Left ventricle myocardium inferior (tissue), 1 donor: ENCODE data around the gene TMEM147. TPM values are rescaled to one million over a fixed set of nuclear protein-coding genes. Genes with fewer than 3 reads are reported as not detected.

ENCODE experiments used
- DNase-seq: peaks from one replicate; pipeline ENCODE4 v3.0.0-alpha.2; 2020
- H3K27ac ChIP-seq: fragments of 200-600 bp; replicated peaks from 2 replicates; pipeline ENCODE4 v1.8.0; 2021
- H3K27me3 ChIP-seq: fragments of 200-600 bp; 2 replicates; pipeline ENCODE4 v1.8.0; 2021; ENCODE audit warnings: low read depth
- H3K36me3 ChIP-seq: fragments of 200-600 bp; 2 replicates; pipeline ENCODE4 v1.8.0; 2021
- H3K4me1 ChIP-seq: fragments of 200-600 bp; 2 replicates; pipeline ENCODE4 v1.8.0; 2021
- H3K4me3 ChIP-seq: fragments of 200-600 bp; 2 replicates; pipeline ENCODE4 v1.8.0; 2021; ENCODE audit warnings: mild to moderate bottlenecking, moderate library complexity
- H3K9me3 ChIP-seq: fragments of 200-600 bp; replicated peaks from 2 replicates; pipeline ENCODE4 v1.8.0; 2021
- CTCF ChIP-seq: fragments of 200-600 bp; IDR thresholded peaks from 2 replicates; pipeline ENCODE4 v1.8.0; 2021; ENCODE audit warnings: antibody characterized with exemption, mild to moderate bottlenecking, borderline replicate concordance
- intact Hi-C: fragments of 100-400 bp; cut with micrococcal nuclease; formaldehyde crosslinking; loops from one replicate; pipeline ENCODE4 v1.11.0; 2022
- total RNA-seq: library from RNA; stranded (reverse); fragmentation: NEBNext Ultra II Directional; extraction: Animal tissue kit (Norgen Biotek cat#: 25700); gene quantifications from one replicate; pipeline ENCODE4 v1.2.1, GENCODE V29; 2021
- donor health status: DM: no; HTN: yes; CAD: no; lungs with severe emphysema.

The TMEM147 gene
- total RNA-seq, 1 donor from 2014 or later = 84.3 TPM

GRCh38 chr19:35534803-35535480 lies 10.5 kb upstream of the TMEM147 start:
- Histone ChIP-seq H3K9me3 (no peaks in the 10 kb centered on the region), H3K4me1 (peaks cover 10% of the 10 kb centered on the region), H3K27ac (no peak overlapping the region), H3K36me3 (no peaks in the 10 kb centered on the region), H3K27me3 (peaks cover 55% of the 10 kb centered on the region), H3K4me3 (no peak overlapping the region)
- TF ChIP-seq CTCF = no peak
- DNase-seq = no peak
- intact Hi-C loops = no loop called here

GRCh38 chr19:35539314-35539713 lies 6.1 kb upstream of the TMEM147 start:
- Histone ChIP-seq H3K9me3 (no peaks in the 10 kb centered on the region), H3K36me3 (no peaks in the 10 kb centered on the region), H3K4me3 (no peak overlapping the region), H3K27ac (no peak overlapping the region), H3K27me3 (peaks cover 11% of the 10 kb centered on the region), H3K4me1 (peaks cover 5% of the 10 kb centered on the region)
- TF ChIP-seq CTCF = no peak
- no peak for DNase-seq
- intact Hi-C loops = no loop called here

- H3K9me3 ChIP-seq = no peaks in the 10 kb centered on the region
- peaks cover 11% of the 10 kb centered on the region for H3K4me1 ChIP-seq
- H3K27ac ChIP-seq = no peak overlapping the region
- no peak for TF ChIP-seq CTCF
- H3K4me3 ChIP-seq = no peak overlapping the region
- intact Hi-C loops = no loop called here
- no peak for DNase-seq
- peaks cover 5% of the 10 kb centered on the region for H3K27me3 ChIP-seq
- H3K36me3 ChIP-seq = no peaks in the 10 kb centered on the region
Observed at GRCh38 chr19:35539850-35540249, 5.6 kb upstream of the TMEM147 start.

- TF ChIP-seq CTCF = no peak
- no peak overlapping the region for H3K27ac ChIP-seq
- no peaks in the 10 kb centered on the region for H3K27me3 ChIP-seq
- intact Hi-C loops = no loop called here
- peaks cover 17% of the 10 kb centered on the region for H3K4me1 ChIP-seq
- DNase-seq = no peak
- no peak overlapping the region for H3K4me3 ChIP-seq
- no peaks in the 10 kb centered on the region for H3K36me3 ChIP-seq
- H3K9me3 ChIP-seq = no peaks in the 10 kb centered on the region
Observed at GRCh38 chr19:35540356-35540927, 5.0 kb upstream of the TMEM147 start.

GRCh38 chr19:35542209-35542608 lies 3.2 kb upstream of the TMEM147 start:
- Histone ChIP-seq H3K9me3 (no peaks in the 10 kb centered on the region), H3K36me3 (peaks cover 7% of the 10 kb centered on the region), H3K4me1 (peaks cover 34% of the 10 kb centered on the region), H3K4me3 (no peak overlapping the region), H3K27me3 (no peaks in the 10 kb centered on the region), H3K27ac (no peak overlapping the region)
- DNase-seq = no peak
- intact Hi-C loops = no loop called here
- no peak for TF ChIP-seq CTCF
